ENCODE data around the gene SIAH3.

SIAH3 gene

GRCh38 chr13:45817833-45818232 lies 33.7 kb downstream of the SIAH3 start:
- no peak for FAIRE-seq

GRCh38 chr13:45816427-45816826 lies 35.1 kb downstream of the SIAH3 start:
- FAIRE-seq, result no peak

- no peak for FAIRE-seq
These were observed 38.7 kb downstream of the SIAH3 start for GRCh38 chr13:45812695-45813372.

GRCh38 chr13:45811891-45812694 lies 39.5 kb downstream of the SIAH3 start:
- no peak for FAIRE-seq

GRCh38 chr13:45809801-45810394 lies 41.7 kb downstream of the SIAH3 start:
- no peak for FAIRE-seq

- no peak for FAIRE-seq
These were observed 42.6 kb downstream of the SIAH3 start for GRCh38 chr13:45808925-45809324.

GRCh38 chr13:45807520-45808099 lies 43.9 kb downstream of the SIAH3 start:
- no peak for FAIRE-seq

- FAIRE-seq, result no peak
These were observed 51.1 kb downstream of the SIAH3 start for GRCh38 chr13:45800485-45800884.

GRCh38 chr13:45799451-45799850 lies 52.1 kb downstream of the SIAH3 start:
- FAIRE-seq, result no peak

GRCh38 chr13:45798851-45799250 lies 52.7 kb downstream of the SIAH3 start:
- no peak for FAIRE-seq

- FAIRE-seq, result no peak
These were observed 54.9 kb downstream of the SIAH3 start for GRCh38 chr13:45796426-45797235.

GRCh38 chr13:45792827-45793303 lies 58.7 kb downstream of the SIAH3 start:
- no peak for FAIRE-seq

GRCh38 chr13:45788011-45788410 lies 63.5 kb downstream of the SIAH3 start:
- no peak for FAIRE-seq

- FAIRE-seq, result no peak
These were observed 64.2 kb downstream of the SIAH3 start for GRCh38 chr13:45787346-45787745.

- FAIRE-seq, result no peak
These were observed 65.1 kb downstream of the SIAH3 start for GRCh38 chr13:45786293-45786920.

- FAIRE-seq, result no peak
These were observed 66.5 kb downstream of the SIAH3 start for GRCh38 chr13:45784755-45785675.

GRCh38 chr13:45783346-45784043 lies 68.1 kb downstream of the SIAH3 start:
- no peak for FAIRE-seq

GRCh38 chr13:45782327-45783045 lies 69.1 kb downstream of the SIAH3 start:
- FAIRE-seq, result no peak

- FAIRE-seq, result no peak
These were observed 69.8 kb downstream of the SIAH3 start for GRCh38 chr13:45781553-45782326.

Measured in colon (tissue), 2 donors.